Effector memory CD4-positive, alpha-beta T cell (primary cell): ENCODE data around the gene ZNRF3.

Experiments
- DNase-seq, 3 donors: peaks; one replicate each; pipeline ENCODE4 v3.0.0-alpha.2; 2020
- H3K27ac ChIP-seq: 2 replicates; pipeline ENCODE4 v1.7.0; 2013; ENCODE audit warnings: mild to moderate bottlenecking, low read length, moderate library complexity; ENCODE audit not compliant: insufficient read depth, poor library complexity, severe bottlenecking
- H3K27me3 ChIP-seq: replicated peaks from 2 replicates; pipeline ENCODE4 v1.7.0; 2013; ENCODE audit warnings: mild to moderate bottlenecking, low read length; ENCODE audit not compliant: insufficient read depth, control insufficient read depth, poor library complexity, severe bottlenecking
- H3K36me3 ChIP-seq: 2 replicates; pipeline ENCODE4 v1.7.0; 2013; ENCODE audit warnings: mild to moderate bottlenecking, low read length, moderate library complexity; ENCODE audit not compliant: control insufficient read depth, insufficient read depth
- H3K4me1 ChIP-seq: 2 replicates; pipeline ENCODE4 v1.7.0; 2013; ENCODE audit warnings: low read length, mild to moderate bottlenecking; ENCODE audit not compliant: control insufficient read depth, insufficient read depth, poor library complexity, severe bottlenecking
- H3K4me3 ChIP-seq: 2 replicates; pipeline ENCODE4 v1.7.0; 2013; ENCODE audit warnings: low read length, low read depth, mild to moderate bottlenecking; ENCODE audit not compliant: insufficient read depth, poor library complexity, severe bottlenecking
- H3K9me3 ChIP-seq: 2 replicates; pipeline ENCODE4 v1.7.0; 2013; ENCODE audit warnings: mild to moderate bottlenecking, low read length, moderate library complexity; ENCODE audit not compliant: control insufficient read depth

The ZNRF3 gene

DNA sequence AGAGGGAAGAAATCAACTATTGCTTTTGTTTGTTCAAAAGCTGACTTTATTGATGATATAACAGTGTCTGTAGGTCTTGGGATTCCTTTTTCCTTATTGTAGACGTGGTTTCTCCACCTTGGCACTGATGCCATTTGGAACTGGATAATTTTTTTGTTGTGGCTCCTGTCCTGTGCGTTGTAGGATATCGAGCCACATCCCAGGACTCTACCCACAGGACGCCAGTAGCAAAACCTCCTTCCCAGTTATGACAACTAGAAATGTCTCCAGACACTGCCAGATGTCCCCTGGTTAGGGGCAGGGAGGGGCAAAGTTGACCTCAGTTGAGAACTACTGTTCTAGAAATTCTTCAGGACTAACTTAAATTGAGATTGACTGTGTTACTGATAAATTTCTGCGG, 45.8 kb downstream of the ZNRF3 start:
- Histone ChIP-seq H3K27ac (no peak overlapping the region), H3K27me3 (no peaks in the 10 kb centered on the region), H3K36me3 (no peaks in the 10 kb centered on the region), H3K4me3 (no peak overlapping the region), H3K9me3 (no peaks in the 10 kb centered on the region), H3K4me1 (no peaks in the 10 kb centered on the region)
- DNase-seq: no peak

DNA sequence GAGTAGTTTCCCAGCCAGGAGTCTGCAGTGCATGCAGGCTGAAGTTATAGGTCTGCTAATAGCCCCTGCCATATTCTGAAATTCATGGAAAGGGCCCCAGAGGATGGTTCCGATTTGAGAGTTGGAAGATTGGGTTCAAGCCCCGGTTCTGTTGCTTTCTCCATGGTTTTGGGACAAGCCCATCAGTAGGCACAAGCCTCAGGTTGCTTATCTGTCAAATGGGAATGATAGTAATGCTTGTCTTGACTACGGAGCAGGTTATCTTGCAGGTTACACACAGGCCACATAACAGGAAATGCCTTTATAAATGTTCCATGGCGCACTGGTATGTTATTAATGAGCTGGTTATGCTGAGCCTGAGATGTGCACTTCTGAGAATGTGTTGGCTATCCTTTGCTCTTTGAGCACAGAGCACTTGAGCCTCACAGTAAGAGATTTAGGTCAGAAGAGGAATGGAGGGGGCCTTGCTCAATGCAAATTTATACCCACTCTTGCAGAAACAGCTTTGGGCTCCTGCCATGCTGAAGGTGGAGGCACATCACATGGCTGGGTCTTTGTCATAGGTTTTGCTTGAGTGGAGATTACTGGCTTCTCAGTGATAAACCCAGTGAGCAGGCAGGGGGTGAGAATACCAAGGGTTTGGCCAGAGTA, 47.1 kb downstream of the ZNRF3 start:
- H3K4me3 ChIP-seq: no peak overlapping the region
- no peaks in the 10 kb centered on the region for H3K36me3 ChIP-seq
- DNase-seq: no peak
- no peaks in the 10 kb centered on the region for H3K4me1 ChIP-seq
- no peaks in the 10 kb centered on the region for H3K27me3 ChIP-seq
- H3K9me3 ChIP-seq: no peaks in the 10 kb centered on the region
- no peak overlapping the region for H3K27ac ChIP-seq

DNA sequence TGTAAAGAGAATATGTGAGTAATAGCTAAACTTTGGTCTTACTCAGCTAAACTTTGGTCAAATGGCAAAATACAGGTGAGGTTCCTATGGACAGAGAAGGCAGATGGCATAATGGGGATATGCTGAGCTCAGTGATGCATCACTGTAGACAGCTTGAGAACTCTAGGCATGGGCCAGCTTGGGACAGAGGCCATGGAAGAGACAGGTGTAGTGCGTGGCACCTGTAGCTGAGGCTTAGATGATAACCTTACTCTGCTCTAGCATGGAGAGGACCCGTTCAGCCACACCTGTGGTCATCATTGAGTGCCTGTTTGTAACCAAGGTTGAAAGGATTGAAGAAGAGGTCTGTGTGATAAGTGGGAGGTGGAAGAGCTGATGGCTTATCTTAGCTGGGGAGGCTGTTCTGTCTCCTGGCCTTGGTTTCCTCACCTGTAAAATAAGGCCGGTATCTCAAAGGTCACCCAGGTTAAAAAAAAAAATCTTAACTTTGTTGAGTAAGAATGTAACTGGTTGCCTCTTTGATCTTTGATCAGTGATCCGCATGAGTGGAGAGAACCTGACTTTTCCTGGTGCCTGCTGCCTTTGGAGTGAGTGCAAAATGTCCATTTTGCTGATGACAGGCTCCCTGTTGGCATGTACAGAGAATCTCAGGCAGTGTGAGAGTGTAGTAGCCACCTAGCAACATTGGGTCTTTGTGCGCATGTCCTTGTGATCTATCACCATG, 48.6 kb downstream of the ZNRF3 start:
- Histone ChIP-seq H3K27ac (no peak overlapping the region), H3K9me3 (no peaks in the 10 kb centered on the region), H3K27me3 (no peaks in the 10 kb centered on the region), H3K4me1 (no peaks in the 10 kb centered on the region), H3K36me3 (no peaks in the 10 kb centered on the region), H3K4me3 (no peak overlapping the region)
- DNase-seq: no peak

DNA sequence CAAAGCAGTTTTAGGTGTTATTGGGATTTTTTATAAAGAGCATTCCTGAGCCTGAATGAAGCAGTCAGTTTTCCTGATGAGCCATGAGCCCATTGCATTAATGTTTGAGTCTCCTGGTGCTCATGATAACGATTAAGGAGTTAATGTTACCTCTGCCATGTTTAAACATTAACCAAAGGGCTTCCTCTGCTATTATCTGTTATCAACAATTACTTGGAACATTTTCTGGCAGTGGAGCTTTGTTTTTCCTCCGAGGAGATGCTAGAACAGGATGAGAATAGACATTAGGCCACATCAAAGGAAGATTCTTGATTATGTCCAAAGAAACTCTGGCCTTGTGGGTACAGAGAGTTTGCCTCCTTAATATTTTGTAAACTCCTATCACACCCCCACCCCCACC, 49.9 kb downstream of the ZNRF3 start:
- no peak overlapping the region for H3K4me3 ChIP-seq
- no peak for DNase-seq
- H3K27me3 ChIP-seq: no peaks in the 10 kb centered on the region
- H3K9me3 ChIP-seq: no peaks in the 10 kb centered on the region
- no peaks in the 10 kb centered on the region for H3K4me1 ChIP-seq
- no peak overlapping the region for H3K27ac ChIP-seq
- H3K36me3 ChIP-seq: no peaks in the 10 kb centered on the region

DNA sequence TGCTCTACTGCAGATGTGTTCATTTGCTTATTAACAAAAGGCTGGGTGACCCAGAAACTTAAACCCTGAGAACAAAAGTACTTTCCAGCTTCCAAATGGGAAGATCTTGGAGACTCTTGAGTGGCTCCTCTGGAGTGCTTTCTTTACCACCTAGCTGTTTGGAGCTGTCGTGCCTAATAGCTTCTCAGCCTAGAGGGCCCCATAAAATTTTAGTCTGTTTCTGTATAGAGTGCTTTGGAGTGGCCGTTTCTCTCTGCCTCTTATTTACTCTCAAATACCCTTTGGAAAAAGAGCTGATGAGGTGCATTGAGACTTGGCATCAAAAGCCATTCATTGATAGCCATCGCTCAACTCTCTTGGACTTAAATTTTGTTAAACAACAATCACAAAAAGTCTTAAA, 50.7 kb downstream of the ZNRF3 start:
- Histone ChIP-seq H3K27me3 (no peaks in the 10 kb centered on the region), H3K27ac (no peak overlapping the region), H3K4me1 (no peaks in the 10 kb centered on the region), H3K4me3 (no peak overlapping the region), H3K9me3 (no peaks in the 10 kb centered on the region), H3K36me3 (no peaks in the 10 kb centered on the region)
- no peak for DNase-seq

DNA sequence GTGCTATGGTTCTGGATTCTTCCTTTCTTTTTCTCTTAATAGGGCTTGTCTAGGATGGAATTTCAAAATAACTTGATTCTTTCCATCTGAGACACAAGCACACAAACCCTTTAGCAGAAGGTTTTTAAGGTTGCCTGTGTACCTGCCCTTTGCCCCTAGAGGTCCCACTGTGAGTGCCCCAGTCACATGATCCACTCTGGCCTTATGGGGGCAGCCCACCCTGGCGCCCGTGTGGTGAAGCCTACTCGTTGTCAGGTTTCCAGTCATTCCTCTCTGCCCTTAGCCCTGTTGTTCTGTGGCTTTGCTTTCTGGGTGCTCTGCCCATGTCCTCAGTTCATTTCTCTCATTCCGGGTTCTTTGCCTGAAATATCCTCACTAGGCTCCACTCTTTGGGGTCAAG, 51.8 kb downstream of the ZNRF3 start:
- H3K4me3 ChIP-seq: no peak overlapping the region
- no peaks in the 10 kb centered on the region for H3K9me3 ChIP-seq
- no peaks in the 10 kb centered on the region for H3K36me3 ChIP-seq
- no peak for DNase-seq
- no peak overlapping the region for H3K27ac ChIP-seq
- no peaks in the 10 kb centered on the region for H3K4me1 ChIP-seq
- H3K27me3 ChIP-seq: no peaks in the 10 kb centered on the region

DNA sequence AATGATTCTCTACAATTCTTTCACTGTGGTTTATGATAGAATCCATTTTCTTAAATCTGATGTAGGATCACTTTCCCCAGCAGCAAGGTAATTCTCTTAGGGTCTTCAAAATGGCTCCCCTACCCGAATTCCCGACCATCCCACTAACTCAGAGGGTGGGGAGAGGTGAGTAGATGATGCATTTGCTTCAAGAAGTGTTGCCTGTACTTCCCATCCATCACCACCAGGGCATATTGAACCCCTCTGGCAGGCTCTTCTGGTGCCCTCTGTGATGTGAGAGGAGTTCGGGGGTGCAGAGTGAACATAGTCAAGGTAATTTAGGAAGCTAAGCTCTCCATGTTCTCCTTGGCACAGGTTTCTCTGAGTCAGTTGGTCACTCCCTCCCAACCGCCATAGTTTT, 52.3 kb downstream of the ZNRF3 start:
- H3K4me3 ChIP-seq: no peak overlapping the region
- no peaks in the 10 kb centered on the region for H3K36me3 ChIP-seq
- no peaks in the 10 kb centered on the region for H3K4me1 ChIP-seq
- H3K27ac ChIP-seq: no peak overlapping the region
- no peak for DNase-seq
- no peaks in the 10 kb centered on the region for H3K9me3 ChIP-seq
- peaks cover 3% of the 10 kb centered on the region for H3K27me3 ChIP-seq

DNA sequence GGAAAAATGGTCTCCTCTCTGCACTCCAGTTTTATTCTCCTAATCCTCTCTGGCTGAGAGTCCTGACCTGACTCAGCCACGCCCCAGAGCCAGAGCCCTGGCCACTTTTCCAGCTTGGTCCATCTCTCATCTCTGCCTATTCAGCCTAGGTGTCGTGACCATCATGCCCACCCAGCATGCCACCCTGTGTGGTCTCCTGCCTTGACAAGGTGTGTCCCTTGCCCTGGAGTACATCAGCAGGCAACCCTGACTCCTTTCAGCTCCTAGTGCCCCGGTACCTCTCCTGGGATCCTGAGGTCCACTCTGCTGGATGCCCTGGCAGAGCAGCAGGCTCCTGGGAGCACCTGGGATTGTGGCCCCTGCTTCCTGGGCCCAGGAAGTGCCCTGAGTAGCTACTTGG, 52.8 kb downstream of the ZNRF3 start:
- no peak for DNase-seq
- peaks cover 3% of the 10 kb centered on the region for H3K27me3 ChIP-seq
- no peak overlapping the region for H3K27ac ChIP-seq
- H3K4me1 ChIP-seq: no peaks in the 10 kb centered on the region
- no peaks in the 10 kb centered on the region for H3K9me3 ChIP-seq
- H3K36me3 ChIP-seq: no peaks in the 10 kb centered on the region
- H3K4me3 ChIP-seq: no peak overlapping the region

DNA sequence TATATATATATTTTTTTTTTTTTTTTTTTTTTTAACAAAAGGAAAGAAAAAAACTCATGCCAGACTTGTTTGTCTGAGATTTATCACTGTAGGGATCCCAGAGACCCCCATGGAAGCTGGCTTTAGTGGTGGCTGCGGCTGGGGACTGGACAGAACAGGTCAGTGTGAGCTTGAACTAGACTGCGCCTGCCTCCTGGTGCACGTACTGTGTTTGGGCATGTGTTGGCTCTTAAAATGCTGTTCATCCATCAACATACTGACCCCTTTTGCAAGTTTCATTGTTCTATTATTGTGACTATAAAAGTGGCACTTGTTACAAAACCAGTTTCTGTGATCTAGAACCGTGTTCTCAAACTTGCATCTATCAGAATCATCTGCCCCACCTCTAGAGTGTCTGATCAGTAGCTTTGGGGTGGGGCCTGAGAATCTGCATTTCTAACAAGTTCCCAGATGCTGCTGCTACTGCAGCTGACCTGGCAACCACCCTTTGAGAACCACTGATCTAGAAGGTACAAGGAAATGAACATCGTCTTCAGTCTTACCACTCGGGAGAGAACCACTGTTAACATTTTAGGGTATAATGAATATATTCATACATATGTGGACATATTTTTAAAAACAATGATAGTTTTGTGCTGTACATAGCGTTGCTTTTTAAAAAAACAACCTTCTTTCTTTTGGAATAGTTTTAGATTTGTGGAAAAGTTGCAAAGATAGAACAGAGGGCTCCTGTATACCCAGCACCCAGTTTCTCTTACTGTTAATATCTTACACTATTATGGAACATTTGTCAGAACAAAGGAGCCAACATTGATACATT, 54.0 kb downstream of the ZNRF3 start:
- H3K4me3 ChIP-seq: no peak overlapping the region
- peaks cover 3% of the 10 kb centered on the region for H3K27me3 ChIP-seq
- H3K27ac ChIP-seq: no peak overlapping the region
- no peak for DNase-seq
- no peaks in the 10 kb centered on the region for H3K36me3 ChIP-seq
- no peaks in the 10 kb centered on the region for H3K9me3 ChIP-seq
- no peaks in the 10 kb centered on the region for H3K4me1 ChIP-seq

DNA sequence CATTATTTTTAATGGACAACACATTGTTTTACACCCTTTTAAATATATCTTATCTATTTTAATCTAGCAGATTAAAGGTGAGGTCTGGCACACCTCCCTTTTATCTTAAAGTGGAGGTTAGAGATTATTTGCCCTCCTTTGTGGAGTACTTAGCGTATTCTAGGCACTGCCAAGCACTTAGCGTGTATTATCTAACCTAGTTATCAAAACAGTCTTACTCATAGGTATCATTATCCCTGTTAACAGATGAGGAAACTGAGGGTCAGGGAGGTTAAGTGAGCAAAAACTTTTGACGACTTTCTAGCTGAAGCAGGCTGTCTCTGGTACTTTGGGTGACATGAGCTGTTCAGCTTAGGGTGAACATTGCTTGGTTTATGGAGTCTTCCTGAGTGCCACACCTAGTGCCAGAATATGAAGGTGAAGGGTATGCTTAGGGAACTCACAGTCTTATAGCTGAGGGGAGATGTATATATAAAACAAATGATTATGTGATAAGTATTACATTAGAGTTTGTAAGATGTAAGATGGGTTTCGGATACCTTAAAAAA, 55.0 kb downstream of the ZNRF3 start:
- H3K4me3 ChIP-seq: no peak overlapping the region
- no peak for DNase-seq
- H3K36me3 ChIP-seq: no peaks in the 10 kb centered on the region
- no peak overlapping the region for H3K27ac ChIP-seq
- H3K9me3 ChIP-seq: no peaks in the 10 kb centered on the region
- peaks cover 7% of the 10 kb centered on the region for H3K27me3 ChIP-seq
- no peaks in the 10 kb centered on the region for H3K4me1 ChIP-seq
